Measurements from ENCODE around the gene PDHX. TPM values are rescaled to one million over a fixed set of nuclear protein-coding genes. Genes with fewer than 3 reads are reported as not detected.

The PDHX gene
- total RNA-seq, 1 donor from 2014 or later = 40.3 TPM

- no peak for DNase-seq (ENCODE audit: extremely low spot score, unreplicated experiment)
- no peak overlapping the region for H3K27ac Mint-ChIP-seq
- TF ChIP-seq, protein P1, sequence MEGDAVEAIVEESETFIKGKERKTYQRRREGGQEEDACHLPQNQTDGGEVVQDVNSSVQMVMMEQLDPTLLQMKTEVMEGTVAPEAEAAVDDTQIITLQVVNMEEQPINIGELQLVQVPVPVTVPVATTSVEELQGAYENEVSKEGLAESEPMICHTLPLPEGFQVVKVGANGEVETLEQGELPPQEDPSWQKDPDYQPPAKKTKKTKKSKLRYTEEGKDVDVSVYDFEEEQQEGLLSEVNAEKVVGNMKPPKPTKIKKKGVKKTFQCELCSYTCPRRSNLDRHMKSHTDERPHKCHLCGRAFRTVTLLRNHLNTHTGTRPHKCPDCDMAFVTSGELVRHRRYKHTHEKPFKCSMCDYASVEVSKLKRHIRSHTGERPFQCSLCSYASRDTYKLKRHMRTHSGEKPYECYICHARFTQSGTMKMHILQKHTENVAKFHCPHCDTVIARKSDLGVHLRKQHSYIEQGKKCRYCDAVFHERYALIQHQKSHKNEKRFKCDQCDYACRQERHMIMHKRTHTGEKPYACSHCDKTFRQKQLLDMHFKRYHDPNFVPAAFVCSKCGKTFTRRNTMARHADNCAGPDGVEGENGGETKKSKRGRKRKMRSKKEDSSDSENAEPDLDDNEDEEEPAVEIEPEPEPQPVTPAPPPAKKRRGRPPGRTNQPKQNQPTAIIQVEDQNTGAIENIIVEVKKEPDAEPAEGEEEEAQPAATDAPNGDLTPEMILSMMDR (conservative IDR thresholded peaks at IDR 0.05) = no peak
- H3K4me3 Mint-ChIP-seq = no peak overlapping the region
- no peaks in the 10 kb centered on the region for H3K27me3 Mint-ChIP-seq
- no peaks in the 10 kb centered on the region for H3K4me1 Mint-ChIP-seq (ENCODE audit: unreplicated experiment)
- H3K36me3 Mint-ChIP-seq = peaks cover 4% of the 10 kb centered on the region
- no peaks in the 10 kb centered on the region for H3K9me3 Mint-ChIP-seq
Observed at GRCh38 chr11:34996958-34997357, 80.5 kb downstream of the PDHX start.

GRCh38 chr11:34997952-34998528, 81.6 kb downstream of the PDHX start:
- no peak overlapping the region for H3K27ac Mint-ChIP-seq
- H3K4me1 Mint-ChIP-seq (ENCODE audit: unreplicated experiment) = no peaks in the 10 kb centered on the region
- no peaks in the 10 kb centered on the region for H3K27me3 Mint-ChIP-seq
- no peak for DNase-seq (ENCODE audit: extremely low spot score, unreplicated experiment)
- no peak overlapping the region for H3K4me3 Mint-ChIP-seq
- no peaks in the 10 kb centered on the region for H3K9me3 Mint-ChIP-seq
- peaks cover 2% of the 10 kb centered on the region for H3K36me3 Mint-ChIP-seq
- TF ChIP-seq, protein P1 (conservative IDR thresholded peaks at IDR 0.05) = peak; percentile 56

DNA sequence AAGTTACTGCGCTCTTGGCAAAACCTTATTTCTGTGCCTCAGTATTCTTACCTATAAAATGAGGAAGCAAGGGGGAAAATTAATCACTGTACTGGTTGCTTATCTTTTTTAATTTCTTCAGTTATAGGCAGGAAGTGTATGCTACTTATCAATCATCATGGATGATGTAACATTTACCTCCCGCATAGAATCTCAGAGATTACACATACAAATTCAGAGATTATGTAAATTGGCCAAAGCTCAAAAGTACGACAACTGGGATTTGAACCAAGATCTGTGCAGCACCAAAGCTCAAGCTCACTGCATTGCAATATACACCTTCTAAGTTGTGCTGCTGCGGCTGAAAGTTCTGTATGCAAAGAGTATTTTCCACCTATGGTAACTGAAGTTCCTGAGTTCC, 83.0 kb downstream of the PDHX start:
- TF ChIP-seq, protein P1 (conservative IDR thresholded peaks at IDR 0.05) = no peak
- Mint-ChIP-seq H3K27ac (no peak overlapping the region), H3K27me3 (no peaks in the 10 kb centered on the region), H3K36me3 (no peaks in the 10 kb centered on the region), H3K4me3 (no peak overlapping the region), H3K4me1 (ENCODE audit: unreplicated experiment) (no peaks in the 10 kb centered on the region), H3K9me3 (no peaks in the 10 kb centered on the region)
- no peak for DNase-seq (ENCODE audit: extremely low spot score, unreplicated experiment)

DNA sequence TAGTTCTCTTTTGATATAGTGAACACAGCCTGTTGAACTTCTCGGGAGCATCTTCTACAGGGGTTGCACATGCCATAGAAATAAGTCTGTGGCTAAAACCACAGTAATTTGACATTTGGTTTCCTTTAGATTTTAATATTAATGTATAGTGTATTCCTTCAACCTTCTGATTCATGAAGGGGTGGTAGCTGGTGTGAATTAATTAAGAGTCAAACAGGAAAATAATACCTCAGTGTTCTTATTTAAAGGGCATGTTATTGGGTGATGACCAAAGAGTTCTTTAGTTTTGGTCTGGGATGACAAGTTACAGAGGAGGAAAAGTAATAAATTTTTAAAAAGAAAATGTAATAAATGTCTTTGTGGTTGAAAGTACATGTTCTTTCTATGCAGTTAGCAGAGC, 86.8 kb downstream of the PDHX start:
- TF ChIP-seq, protein P1 (conservative IDR thresholded peaks at IDR 0.05) = no peak
- DNase-seq (ENCODE audit: extremely low spot score, unreplicated experiment) = no peak
- Mint-ChIP-seq H3K27ac (no peak overlapping the region), H3K4me1 (ENCODE audit: unreplicated experiment) (peaks cover under 1% of the 10 kb centered on the region), H3K4me3 (no peak overlapping the region), H3K9me3 (no peaks in the 10 kb centered on the region), H3K36me3 (no peaks in the 10 kb centered on the region), H3K27me3 (no peaks in the 10 kb centered on the region)

- Mint-ChIP-seq H3K27ac (no peak overlapping the region), H3K27me3 (no peaks in the 10 kb centered on the region), H3K9me3 (no peaks in the 10 kb centered on the region), H3K4me1 (ENCODE audit: unreplicated experiment) (peaks cover 5% of the 10 kb centered on the region), H3K4me3 (no peak overlapping the region), H3K36me3 (no peaks in the 10 kb centered on the region)
- TF ChIP-seq, protein P1 (conservative IDR thresholded peaks at IDR 0.05) = no peak
- no peak for DNase-seq (ENCODE audit: extremely low spot score, unreplicated experiment)
Observed at GRCh38 chr11:35003658-35004057, 87.2 kb downstream of the PDHX start.
